ENCODE measurements around the gene LGALS9.
"Not testable (repeated sequence)": the region's sequence is repeated elsewhere in the genome, so short reads cannot be mapped to it uniquely, and the experiment has no call there.

Gene LGALS9

DNA sequence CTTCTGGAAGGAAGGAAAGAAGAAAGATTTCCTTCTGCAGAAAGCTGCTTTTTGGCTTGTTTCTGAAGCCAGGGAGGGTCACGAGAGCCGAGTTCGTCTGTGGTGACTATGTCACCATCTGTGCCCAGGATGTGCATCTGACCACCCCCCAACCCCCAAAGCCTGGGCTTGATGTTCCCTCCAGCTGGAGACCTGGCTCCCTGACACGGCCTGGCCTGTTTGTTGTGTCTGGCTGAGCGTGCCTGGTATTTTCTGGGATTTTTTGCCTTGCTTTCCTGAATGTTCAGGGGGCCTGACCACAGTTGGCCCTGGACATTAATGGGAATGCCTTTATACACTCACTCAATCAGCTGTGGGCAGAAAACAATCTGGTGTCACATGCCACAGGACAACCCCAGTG is 38.9 kb downstream of the LGALS9 start:
- Histone ChIP-seq H3K27ac (ENCODE audit: low read depth, low read length, poor library complexity, severe bottlenecking) (no peak overlapping the region), H2AFZ (ENCODE audit: low read length) (no peak overlapping the region), H3K9ac (ENCODE audit: low read length) (no peak overlapping the region), H3K4me2 (ENCODE audit: low read length) (no peak overlapping the region), H3K4me3 (ENCODE audit: low read depth, low read length, poor library complexity, severe bottlenecking) (no peak overlapping the region), H3K79me2 (ENCODE audit: insufficient read depth, low read length) (no peaks in the 10 kb centered on the region), H3K9me2 (ENCODE audit: low read depth, low read length) (no peaks in the 10 kb centered on the region), H3K9me3 (ENCODE audit: low read length) (no peaks in the 10 kb centered on the region), H3K4me1 (ENCODE audit: insufficient read depth, low read length, severe bottlenecking) (no peaks in the 10 kb centered on the region), H3K36me3 (ENCODE audit: insufficient read depth, low read length) (no peaks in the 10 kb centered on the region), H4K20me1 (ENCODE audit: insufficient read depth, low read length) (no peaks in the 10 kb centered on the region), H3K27me3 (ENCODE audit: insufficient read depth, low read length) (no peaks in the 10 kb centered on the region), H3F3A (ENCODE audit: insufficient read depth, low read length) (no peaks in the 10 kb centered on the region)
- TF ChIP-seq, protein P1, sequence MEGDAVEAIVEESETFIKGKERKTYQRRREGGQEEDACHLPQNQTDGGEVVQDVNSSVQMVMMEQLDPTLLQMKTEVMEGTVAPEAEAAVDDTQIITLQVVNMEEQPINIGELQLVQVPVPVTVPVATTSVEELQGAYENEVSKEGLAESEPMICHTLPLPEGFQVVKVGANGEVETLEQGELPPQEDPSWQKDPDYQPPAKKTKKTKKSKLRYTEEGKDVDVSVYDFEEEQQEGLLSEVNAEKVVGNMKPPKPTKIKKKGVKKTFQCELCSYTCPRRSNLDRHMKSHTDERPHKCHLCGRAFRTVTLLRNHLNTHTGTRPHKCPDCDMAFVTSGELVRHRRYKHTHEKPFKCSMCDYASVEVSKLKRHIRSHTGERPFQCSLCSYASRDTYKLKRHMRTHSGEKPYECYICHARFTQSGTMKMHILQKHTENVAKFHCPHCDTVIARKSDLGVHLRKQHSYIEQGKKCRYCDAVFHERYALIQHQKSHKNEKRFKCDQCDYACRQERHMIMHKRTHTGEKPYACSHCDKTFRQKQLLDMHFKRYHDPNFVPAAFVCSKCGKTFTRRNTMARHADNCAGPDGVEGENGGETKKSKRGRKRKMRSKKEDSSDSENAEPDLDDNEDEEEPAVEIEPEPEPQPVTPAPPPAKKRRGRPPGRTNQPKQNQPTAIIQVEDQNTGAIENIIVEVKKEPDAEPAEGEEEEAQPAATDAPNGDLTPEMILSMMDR (IDR thresholded peaks at IDR 0.05; ENCODE audit: low read length) = no peak
- TF ChIP-seq EZH2 (IDR thresholded peaks at IDR 0.05; ENCODE audit: borderline replicate concordance, low read length) = no peak

DNA sequence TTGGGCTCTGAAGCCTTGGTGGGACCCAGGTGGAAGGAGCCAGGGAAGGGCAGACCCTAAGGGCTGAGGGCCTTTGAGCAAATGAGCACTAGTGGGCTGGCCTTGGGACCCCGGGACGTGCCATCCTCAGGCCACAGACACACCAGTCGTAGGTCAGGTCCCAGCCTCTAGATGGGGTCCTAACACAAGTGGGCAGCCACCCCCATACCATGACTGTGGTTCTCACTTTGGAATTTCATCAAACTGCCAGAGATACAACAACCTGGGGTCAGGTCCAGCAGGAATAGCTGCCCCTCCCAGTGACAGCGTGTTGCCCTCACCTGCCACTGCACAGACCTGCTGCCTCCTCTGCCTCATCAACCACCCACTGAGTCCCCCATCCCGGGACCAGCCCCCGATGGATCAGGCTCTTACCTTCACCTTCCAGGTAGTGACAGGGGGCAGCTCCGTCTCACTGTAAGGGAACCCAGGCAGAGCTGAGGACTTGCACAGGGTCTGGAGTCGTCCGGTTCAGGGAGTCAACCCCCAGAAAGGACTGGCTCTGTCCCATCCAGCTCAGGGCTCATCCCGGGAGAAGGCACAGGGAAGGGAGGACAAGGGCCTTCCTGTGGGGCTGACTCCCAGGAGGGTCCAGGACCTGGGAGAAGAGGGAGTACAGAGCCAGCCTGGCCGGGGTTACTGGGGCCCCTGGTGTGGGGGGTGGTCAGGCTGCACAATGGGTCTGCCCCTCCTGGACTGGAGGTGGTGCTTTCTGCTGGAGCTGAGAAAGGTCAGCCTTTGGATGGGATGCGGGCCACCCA is 40.0 kb downstream of the LGALS9 start:
- Histone ChIP-seq H4K20me1 (ENCODE audit: insufficient read depth, low read length) (no peaks in the 10 kb centered on the region), H3K9me3 (ENCODE audit: low read length) (no peaks in the 10 kb centered on the region), H3K4me1 (ENCODE audit: insufficient read depth, low read length, severe bottlenecking) (no peaks in the 10 kb centered on the region), H3F3A (ENCODE audit: insufficient read depth, low read length) (no peaks in the 10 kb centered on the region), H3K9me2 (ENCODE audit: low read depth, low read length) (no peaks in the 10 kb centered on the region), H3K4me3 (ENCODE audit: low read depth, low read length, poor library complexity, severe bottlenecking) (no peak overlapping the region), H3K27me3 (ENCODE audit: insufficient read depth, low read length) (no peaks in the 10 kb centered on the region), H3K79me2 (ENCODE audit: insufficient read depth, low read length) (no peaks in the 10 kb centered on the region), H3K9ac (ENCODE audit: low read length) (no peak overlapping the region), H3K4me2 (ENCODE audit: low read length) (no peak overlapping the region), H3K27ac (ENCODE audit: low read depth, low read length, poor library complexity, severe bottlenecking) (no peak overlapping the region), H2AFZ (ENCODE audit: low read length) (no peak overlapping the region), H3K36me3 (ENCODE audit: insufficient read depth, low read length) (no peaks in the 10 kb centered on the region)
- TF ChIP-seq, protein P1 (IDR thresholded peaks at IDR 0.05; ENCODE audit: low read length) = no peak
- TF ChIP-seq EZH2 (IDR thresholded peaks at IDR 0.05; ENCODE audit: borderline replicate concordance, low read length) = no peak

- TF ChIP-seq, protein P1 (IDR thresholded peaks at IDR 0.05; ENCODE audit: low read length) = no peak
- no peak for TF ChIP-seq EZH2 (IDR thresholded peaks at IDR 0.05; ENCODE audit: borderline replicate concordance, low read length)
- H3K79me2 ChIP-seq (ENCODE audit: insufficient read depth, low read length) = no peaks in the 10 kb centered on the region
- H3K9ac ChIP-seq (ENCODE audit: low read length) = no peak overlapping the region
- H3K27me3 ChIP-seq (ENCODE audit: insufficient read depth, low read length) = no peaks in the 10 kb centered on the region
- no peak overlapping the region for H3K27ac ChIP-seq (ENCODE audit: low read depth, low read length, poor library complexity, severe bottlenecking)
- H3K4me1 ChIP-seq (ENCODE audit: insufficient read depth, low read length, severe bottlenecking) = no peaks in the 10 kb centered on the region
- no peak overlapping the region for H3K4me2 ChIP-seq (ENCODE audit: low read length)
- no peaks in the 10 kb centered on the region for H3F3A ChIP-seq (ENCODE audit: insufficient read depth, low read length)
- no peak overlapping the region for H2AFZ ChIP-seq (ENCODE audit: low read length)
- no peaks in the 10 kb centered on the region for H3K36me3 ChIP-seq (ENCODE audit: insufficient read depth, low read length)
- no peak overlapping the region for H3K4me3 ChIP-seq (ENCODE audit: low read depth, low read length, poor library complexity, severe bottlenecking)
- no peaks in the 10 kb centered on the region for H3K9me2 ChIP-seq (ENCODE audit: low read depth, low read length)
- H4K20me1 ChIP-seq (ENCODE audit: insufficient read depth, low read length) = no peaks in the 10 kb centered on the region
- H3K9me3 ChIP-seq (ENCODE audit: low read length) = no peaks in the 10 kb centered on the region
These were observed 40.6 kb downstream of the LGALS9 start for GRCh38 chr17:27671591-27671910.

DNA sequence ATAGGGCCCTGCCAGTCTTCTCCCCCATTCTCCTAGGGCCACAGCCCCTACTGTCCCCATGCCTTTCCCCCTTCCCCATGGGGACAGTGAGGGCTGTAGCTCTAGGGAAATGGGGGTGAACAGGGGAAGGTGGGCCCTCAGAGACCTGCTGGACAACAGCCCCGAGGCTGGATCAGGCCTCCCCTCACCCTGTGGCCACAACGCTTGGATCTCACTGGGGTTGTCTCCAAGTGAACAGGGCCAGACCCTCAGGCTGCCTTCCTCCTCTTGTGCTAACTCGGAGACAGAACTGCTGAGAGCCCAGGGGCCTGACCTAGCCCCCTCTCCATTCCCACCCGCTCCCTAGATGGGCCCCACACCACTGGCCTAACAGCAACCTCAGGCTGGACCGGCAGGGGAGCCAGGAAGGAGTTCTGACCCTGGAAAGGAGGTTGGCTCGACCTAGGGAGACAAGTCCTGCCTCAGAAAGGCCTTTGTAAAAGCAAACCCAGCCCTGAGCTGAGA is 41.0 kb downstream of the LGALS9 start:
- H3K4me3 ChIP-seq (ENCODE audit: low read depth, low read length, poor library complexity, severe bottlenecking); H3K27me3 ChIP-seq (ENCODE audit: insufficient read depth, low read length); H3K9ac ChIP-seq (ENCODE audit: low read length); H3K79me2 ChIP-seq (ENCODE audit: insufficient read depth, low read length); H3K36me3 ChIP-seq (ENCODE audit: insufficient read depth, low read length); H3K9me3 ChIP-seq (ENCODE audit: low read length); H3K9me2 ChIP-seq (ENCODE audit: low read depth, low read length); H3F3A ChIP-seq (ENCODE audit: insufficient read depth, low read length); H4K20me1 ChIP-seq (ENCODE audit: insufficient read depth, low read length); H3K4me2 ChIP-seq (ENCODE audit: low read length); H3K27ac ChIP-seq (ENCODE audit: low read depth, low read length, poor library complexity, severe bottlenecking); H3K4me1 ChIP-seq (ENCODE audit: insufficient read depth, low read length, severe bottlenecking); H2AFZ ChIP-seq (ENCODE audit: low read length): not testable (repeated sequence)
